ENCODE measurements around the gene FLAD1.

FLAD1 gene

DNA sequence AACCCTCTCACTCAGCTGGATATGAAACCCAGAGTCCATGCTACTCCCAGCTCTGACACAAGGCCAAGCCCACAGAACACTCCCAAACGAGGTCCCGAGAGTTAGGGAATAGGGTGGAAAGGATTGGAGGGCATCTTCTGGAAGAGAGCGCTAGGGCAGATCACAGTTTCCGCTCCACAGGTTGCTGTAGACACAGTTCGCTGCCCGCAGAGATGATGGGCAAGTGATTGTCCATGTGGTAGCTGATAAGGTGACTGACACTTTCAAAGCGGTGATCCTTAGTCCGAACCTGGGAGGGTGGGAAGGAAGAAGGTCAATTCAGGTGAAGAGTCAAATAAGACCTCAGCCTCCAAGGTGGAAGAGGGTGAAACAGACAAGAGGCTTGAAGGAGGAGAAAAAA, 19.5 kb upstream of the FLAD1 start:
- Mint-ChIP-seq H3K9me3 (no peaks in the 10 kb centered on the region), H3K4me1 (peaks cover 30% of the 10 kb centered on the region), H3K36me3 (ENCODE audit: low read depth) (peaks cover 39% of the 10 kb centered on the region), H3K27me3 (ENCODE audit: low read depth) (no peaks in the 10 kb centered on the region), H3K4me3 (peak overlapping the region; percentile 14 to 70 (median 39)), H3K27ac (peak overlapping the region; percentile 48 to 97 (median 66))
- TF ChIP-seq, protein P1, sequence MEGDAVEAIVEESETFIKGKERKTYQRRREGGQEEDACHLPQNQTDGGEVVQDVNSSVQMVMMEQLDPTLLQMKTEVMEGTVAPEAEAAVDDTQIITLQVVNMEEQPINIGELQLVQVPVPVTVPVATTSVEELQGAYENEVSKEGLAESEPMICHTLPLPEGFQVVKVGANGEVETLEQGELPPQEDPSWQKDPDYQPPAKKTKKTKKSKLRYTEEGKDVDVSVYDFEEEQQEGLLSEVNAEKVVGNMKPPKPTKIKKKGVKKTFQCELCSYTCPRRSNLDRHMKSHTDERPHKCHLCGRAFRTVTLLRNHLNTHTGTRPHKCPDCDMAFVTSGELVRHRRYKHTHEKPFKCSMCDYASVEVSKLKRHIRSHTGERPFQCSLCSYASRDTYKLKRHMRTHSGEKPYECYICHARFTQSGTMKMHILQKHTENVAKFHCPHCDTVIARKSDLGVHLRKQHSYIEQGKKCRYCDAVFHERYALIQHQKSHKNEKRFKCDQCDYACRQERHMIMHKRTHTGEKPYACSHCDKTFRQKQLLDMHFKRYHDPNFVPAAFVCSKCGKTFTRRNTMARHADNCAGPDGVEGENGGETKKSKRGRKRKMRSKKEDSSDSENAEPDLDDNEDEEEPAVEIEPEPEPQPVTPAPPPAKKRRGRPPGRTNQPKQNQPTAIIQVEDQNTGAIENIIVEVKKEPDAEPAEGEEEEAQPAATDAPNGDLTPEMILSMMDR (IDR thresholded peaks at IDR 0.05; ENCODE audit: unreplicated experiment in 3 of 3) = no peak

DNA sequence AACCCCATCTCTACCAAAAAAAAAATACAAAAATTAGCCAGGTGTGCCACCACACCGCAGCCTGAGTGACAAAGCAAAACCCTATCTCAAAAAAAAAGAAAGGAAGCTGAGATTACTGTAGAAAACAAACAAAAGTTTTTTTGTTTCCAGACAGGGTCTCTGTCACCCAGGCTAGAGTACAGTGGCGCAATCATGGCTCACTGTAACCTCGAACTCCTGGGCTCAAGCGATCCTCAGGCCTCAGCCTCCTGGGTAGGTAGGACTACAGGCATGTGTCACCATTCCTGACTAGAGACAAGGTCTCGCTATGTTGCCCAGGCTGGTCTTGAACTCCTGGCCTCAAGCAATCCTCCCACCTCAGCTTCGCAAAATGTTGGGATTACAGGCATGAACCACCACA, 18.8 kb upstream of the FLAD1 start:
- H3K36me3 Mint-ChIP-seq (ENCODE audit: low read depth) = peaks cover 39% of the 10 kb centered on the region
- no peaks in the 10 kb centered on the region for H3K27me3 Mint-ChIP-seq (ENCODE audit: low read depth)
- H3K27ac Mint-ChIP-seq = peak overlapping the region; percentile 44 to 97 (median 66)
- H3K4me3 Mint-ChIP-seq = peak overlapping the region in 2 of 3 experiments; percentile 30 to 50
- TF ChIP-seq, protein P1 (IDR thresholded peaks at IDR 0.05; ENCODE audit: unreplicated experiment in 3 of 3) = no peak
- peaks cover 36% of the 10 kb centered on the region for H3K4me1 Mint-ChIP-seq
- no peaks in the 10 kb centered on the region for H3K9me3 Mint-ChIP-seq

DNA sequence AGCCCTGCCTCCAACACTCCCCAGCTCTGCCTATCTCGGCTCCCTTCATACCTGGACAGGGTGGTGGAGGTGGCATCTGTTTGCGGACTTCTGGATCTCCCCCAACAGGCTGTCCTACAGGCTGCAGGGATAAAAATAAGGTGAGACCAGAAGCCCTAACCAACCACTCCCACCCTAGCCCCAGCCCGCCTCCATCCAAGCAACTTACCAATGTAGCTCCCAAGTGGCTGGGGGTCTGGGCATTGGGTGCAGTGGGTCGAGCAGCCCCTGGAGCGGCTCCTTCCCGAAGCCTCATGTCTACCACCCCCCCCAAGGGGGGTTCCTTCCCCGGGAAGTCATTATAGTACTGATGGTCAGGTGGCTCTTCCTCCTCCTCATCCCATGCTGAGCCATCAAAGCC, 17.0 kb upstream of the FLAD1 start:
- Mint-ChIP-seq H3K4me3 (no peak overlapping the region), H3K9me3 (no peaks in the 10 kb centered on the region), H3K4me1 (peaks cover 39% of the 10 kb centered on the region), H3K27ac (no peak overlapping the region), H3K27me3 (ENCODE audit: low read depth) (no peaks in the 10 kb centered on the region), H3K36me3 (ENCODE audit: low read depth) (peaks cover 39% of the 10 kb centered on the region)
- TF ChIP-seq, protein P1 (IDR thresholded peaks at IDR 0.05; ENCODE audit: unreplicated experiment in 3 of 3) = no peak

DNA sequence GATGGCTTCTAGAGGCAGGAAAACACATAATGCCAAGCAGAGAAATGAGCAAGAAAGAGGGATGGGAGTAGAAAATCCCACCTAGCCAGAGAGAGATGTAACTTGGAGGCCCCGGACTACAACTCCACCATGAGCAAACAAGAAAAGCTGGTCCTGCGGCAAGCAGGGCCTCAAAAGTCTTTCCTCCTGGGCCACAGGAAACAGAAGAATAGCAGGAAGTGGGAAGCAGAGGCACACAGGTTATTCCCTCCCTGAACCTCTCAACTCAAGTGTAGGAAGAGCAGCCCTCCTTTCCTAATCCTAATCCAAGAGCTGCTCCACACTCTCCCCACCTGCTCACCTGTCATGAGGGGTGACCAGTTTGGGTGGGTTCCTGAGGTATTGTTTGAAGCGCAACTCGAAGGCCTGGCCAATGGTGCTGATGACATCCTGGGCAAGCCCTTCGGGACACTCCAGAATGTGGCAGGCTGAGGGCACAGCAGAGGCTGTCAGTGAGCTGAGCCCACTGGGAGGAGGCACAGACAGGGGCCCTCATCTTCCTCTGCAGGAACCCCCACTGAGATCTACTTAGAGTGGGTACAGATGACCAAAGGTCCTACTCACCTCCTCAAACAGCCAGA, 15.7 kb upstream of the FLAD1 start:
- TF ChIP-seq, protein P1 (IDR thresholded peaks at IDR 0.05; ENCODE audit: unreplicated experiment in 3 of 3) = no peak
- Mint-ChIP-seq H3K36me3 (ENCODE audit: low read depth) (peaks cover 36% of the 10 kb centered on the region), H3K9me3 (no peaks in the 10 kb centered on the region), H3K27me3 (ENCODE audit: low read depth) (no peaks in the 10 kb centered on the region), H3K4me1 (peaks cover 42% of the 10 kb centered on the region), H3K4me3 (peak overlapping the region in 2 of 3 experiments; percentile 70 to 86), H3K27ac (peak overlapping the region in 1 of 3 experiments; percentile 52)

DNA sequence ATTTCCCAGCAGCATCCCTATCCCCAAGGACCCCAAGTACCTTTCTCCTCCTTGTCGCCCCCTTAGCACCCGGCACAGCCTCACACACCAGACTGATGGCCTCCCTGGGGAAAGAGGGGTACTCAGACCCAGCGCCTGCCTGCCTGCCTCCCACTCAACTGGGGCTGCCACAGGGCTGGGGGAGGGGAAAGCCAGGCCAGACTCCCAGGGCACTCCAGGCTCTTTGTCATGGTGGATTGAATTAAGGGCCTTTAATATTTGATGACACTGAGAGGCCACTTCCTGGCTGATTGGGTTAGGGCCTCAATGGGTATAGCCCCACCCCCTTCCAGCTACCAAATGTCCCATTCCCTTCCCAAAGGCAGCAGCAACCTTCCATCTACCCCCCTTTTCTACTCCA, 14.4 kb upstream of the FLAD1 start:
- Mint-ChIP-seq H3K4me3 (peak overlapping the region; percentile 84 to 86 (median 86)), H3K36me3 (ENCODE audit: low read depth) (peaks cover 27% of the 10 kb centered on the region), H3K27ac (peak overlapping the region; percentile 47 to 68 (median 61)), H3K9me3 (no peaks in the 10 kb centered on the region), H3K4me1 (peaks cover 35% of the 10 kb centered on the region), H3K27me3 (ENCODE audit: low read depth) (no peaks in the 10 kb centered on the region)
- TF ChIP-seq, protein P1 (IDR thresholded peaks at IDR 0.05; ENCODE audit: unreplicated experiment in 3 of 3) = no peak

DNA sequence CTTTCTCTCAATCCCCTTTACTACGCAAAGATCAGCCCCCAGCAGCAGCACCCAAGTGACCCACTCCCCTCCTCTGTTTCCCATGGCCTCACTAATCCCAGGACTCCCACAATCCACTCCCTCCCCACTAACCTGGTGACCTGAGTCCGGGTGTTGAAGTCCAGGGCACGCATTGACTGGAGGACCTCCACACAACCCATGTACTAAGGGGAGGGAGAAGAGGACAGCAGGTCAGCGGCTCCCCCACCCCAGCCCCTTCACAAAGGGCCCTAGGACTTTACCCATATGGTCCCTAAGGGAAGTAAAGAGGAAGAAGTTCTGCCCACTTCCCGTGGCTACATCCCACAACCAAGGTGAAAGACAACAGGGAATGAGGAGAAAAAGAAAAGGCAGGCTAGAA, 13.9 kb upstream of the FLAD1 start:
- peaks cover 32% of the 10 kb centered on the region for H3K4me1 Mint-ChIP-seq
- peak overlapping the region; percentile 84 to 86 (median 86) for H3K4me3 Mint-ChIP-seq
- peak overlapping the region; percentile 47 to 68 (median 61) for H3K27ac Mint-ChIP-seq
- H3K9me3 Mint-ChIP-seq = no peaks in the 10 kb centered on the region
- H3K36me3 Mint-ChIP-seq (ENCODE audit: low read depth) = peaks cover 23% of the 10 kb centered on the region
- no peaks in the 10 kb centered on the region for H3K27me3 Mint-ChIP-seq (ENCODE audit: low read depth)
- TF ChIP-seq, protein P1 (IDR thresholded peaks at IDR 0.05; ENCODE audit: unreplicated experiment in 3 of 3) = no peak

Measured in nephron (organoid).